Sigmoid colon (tissue), 7 donors: Measurements from ENCODE around the gene DNAH14. TPM values are rescaled to one million over a fixed set of nuclear protein-coding genes. Genes with fewer than 3 reads are reported as not detected.

Experiments
- DNase-seq: peaks from one replicate; pipeline ENCODE4 v3.0.0-alpha.2; 2019
- H3K27ac ChIP-seq, 4 donors: fragments of 200-600 bp; sonication (generic); one replicate each; pipeline ENCODE4 v1.5.1; 2016 to 2019; ENCODE audit warnings: mild to moderate bottlenecking in 1 of 4
- H3K27me3 ChIP-seq, 3 donors: fragments of 200-600 bp; sonication (generic); one replicate each; pipeline ENCODE4 v1.5.1; 2019; ENCODE audit warnings: mild to moderate bottlenecking in 1 of 3
- H3K36me3 ChIP-seq, 4 donors: fragments of 200-600 bp; sonication (generic); one replicate each; pipeline ENCODE4 v1.5.1; 2016 to 2019
- H3K4me1 ChIP-seq, 4 donors: fragments of 200-600 bp; sonication (generic); one replicate each; pipeline ENCODE4 v1.5.1; 2017 to 2019
- H3K4me3 ChIP-seq, 4 donors: fragments of 200-600 bp; sonication (generic); one replicate each; pipeline ENCODE4 v1.5.1; 2017 to 2019; ENCODE audit warnings: mild to moderate bottlenecking in 2 of 4, moderate library complexity in 1 of 4
- H3K9me3 ChIP-seq, 4 donors: fragments of 200-600 bp in 3 of 4; sonication (generic) in 3 of 4; one replicate each; pipeline versions ENCODE4 v1.5.1 to v1.6.1; 2013 to 2019
- EP300 ChIP-seq, 4 donors: sonication (generic); formaldehyde crosslinking; IDR thresholded peaks; one replicate each; pipeline ENCODE4 v1.6.1; 2017; ENCODE audit warnings: antibody characterized with exemption in 4 of 4
- POLR2A ChIP-seq, 2 donors: fragments of 450-650 bp; IDR thresholded peaks; one replicate each; pipeline ENCODE4 v1.6.1; 2016; ENCODE audit warnings: antibody characterized with exemption in 2 of 2, mild to moderate bottlenecking in 2 of 2, moderate library complexity in 2 of 2
- POLR2AphosphoS5 ChIP-seq, 4 donors: sonication (generic); formaldehyde crosslinking; IDR thresholded peaks; one replicate each; pipeline ENCODE4 v1.6.1; 2017; ENCODE audit warnings: antibody characterized with exemption in 4 of 4
- WGBS, 2 donors: extraction: QIAGEN DNeasy Blood & Tissue Kit; methylation state at CpG; one replicate each; pipeline ENCODE4 v1.1.7; 2013; 5-methylcytosine and 5-hydroxymethylcytosine counted together
- intact Hi-C: fragments of 100-400 bp; cut with DNase I; formaldehyde crosslinking; loops from one replicate; pipeline ENCODE4 v1.15.1; 2023
- polyA plus RNA-seq, 3 donors: library from polyadenylated mRNA; stranded (reverse); fragments of 200-250 nt; gene quantifications; one replicate each; pipeline ENCODE4 v1.2.3, GENCODE V29; 2013
- total RNA-seq, 4 donors: library from RNA; depleted of rRNA; stranded (reverse); fragments of >200 nt; gene quantifications; one replicate each; pipeline ENCODE4 v1.1.0, GENCODE V29; 2016
- TF ChIP-seq, protein P1 (sequence below), 4 experiments: fragments of 450-650 bp in 3 of 4; fragments of 200-600 bp in 1 of 4; IDR thresholded peaks; one replicate each; pipeline ENCODE4 v1.5.1; 2016 to 2019; ENCODE audit warnings: antibody characterized with exemption in 4 of 4, mild to moderate bottlenecking in 3 of 4, moderate library complexity in 2 of 4
- donor health status: healthy with polysubstance abuse.
- donor health status: Bipolar disorder and iron deficiency.
- donor health status: healthy.

Gene DNAH14
- total and polyA plus RNA-seq, 7 donors = 2.4 to 9.7 (median 3.3) TPM

GRCh38 chr1:225111000-225111399 is 181.5 kb downstream of the DNAH14 start:
- no peaks in the 10 kb centered on the region for H3K4me1 ChIP-seq
- DNase-seq = no peak
- no peak overlapping the region for H3K4me3 ChIP-seq
- no peak overlapping the region for H3K27ac ChIP-seq
- no peaks in the 10 kb centered on the region for H3K9me3 ChIP-seq
- intact Hi-C loops = no loop called here
- no peaks in the 10 kb centered on the region for H3K27me3 ChIP-seq
- H3K36me3 ChIP-seq = no peaks in the 10 kb centered on the region
- TF ChIP-seq POLR2AphosphoS5 (IDR thresholded peaks at IDR 0.05) (no peak), EP300 (IDR thresholded peaks at IDR 0.05) (no peak), POLR2A (IDR thresholded peaks at IDR 0.05) (no peak)
- TF ChIP-seq, protein P1, sequence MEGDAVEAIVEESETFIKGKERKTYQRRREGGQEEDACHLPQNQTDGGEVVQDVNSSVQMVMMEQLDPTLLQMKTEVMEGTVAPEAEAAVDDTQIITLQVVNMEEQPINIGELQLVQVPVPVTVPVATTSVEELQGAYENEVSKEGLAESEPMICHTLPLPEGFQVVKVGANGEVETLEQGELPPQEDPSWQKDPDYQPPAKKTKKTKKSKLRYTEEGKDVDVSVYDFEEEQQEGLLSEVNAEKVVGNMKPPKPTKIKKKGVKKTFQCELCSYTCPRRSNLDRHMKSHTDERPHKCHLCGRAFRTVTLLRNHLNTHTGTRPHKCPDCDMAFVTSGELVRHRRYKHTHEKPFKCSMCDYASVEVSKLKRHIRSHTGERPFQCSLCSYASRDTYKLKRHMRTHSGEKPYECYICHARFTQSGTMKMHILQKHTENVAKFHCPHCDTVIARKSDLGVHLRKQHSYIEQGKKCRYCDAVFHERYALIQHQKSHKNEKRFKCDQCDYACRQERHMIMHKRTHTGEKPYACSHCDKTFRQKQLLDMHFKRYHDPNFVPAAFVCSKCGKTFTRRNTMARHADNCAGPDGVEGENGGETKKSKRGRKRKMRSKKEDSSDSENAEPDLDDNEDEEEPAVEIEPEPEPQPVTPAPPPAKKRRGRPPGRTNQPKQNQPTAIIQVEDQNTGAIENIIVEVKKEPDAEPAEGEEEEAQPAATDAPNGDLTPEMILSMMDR (IDR thresholded peaks at IDR 0.05) = no peak

GRCh38 chr1:225113265-225113664 is 183.8 kb downstream of the DNAH14 start:
- no peak overlapping the region for H3K27ac ChIP-seq
- H3K27me3 ChIP-seq = no peaks in the 10 kb centered on the region
- H3K4me3 ChIP-seq = no peak overlapping the region
- no peaks in the 10 kb centered on the region for H3K36me3 ChIP-seq
- WGBS, 2 donors = 96 to 97% methylated on average over 1 of the region's 1 CpG
- no peaks in the 10 kb centered on the region for H3K9me3 ChIP-seq
- H3K4me1 ChIP-seq = no peaks in the 10 kb centered on the region
- intact Hi-C loops = no loop called here
- no peak for DNase-seq
- TF ChIP-seq POLR2A (IDR thresholded peaks at IDR 0.05) (no peak), POLR2AphosphoS5 (IDR thresholded peaks at IDR 0.05) (no peak), EP300 (IDR thresholded peaks at IDR 0.05) (no peak)
- TF ChIP-seq, protein P1 (IDR thresholded peaks at IDR 0.05) = no peak

GRCh38 chr1:225114354-225114990 is 185.0 kb downstream of the DNAH14 start:
- 74 to 83% methylated on average over 1 of the region's 1 CpG for WGBS, 2 donors
- DNase-seq = no peak
- no peaks in the 10 kb centered on the region for H3K27me3 ChIP-seq
- H3K36me3 ChIP-seq = no peaks in the 10 kb centered on the region
- H3K27ac ChIP-seq = no peak overlapping the region
- intact Hi-C loops = no loop called here
- no peaks in the 10 kb centered on the region for H3K9me3 ChIP-seq
- no peaks in the 10 kb centered on the region for H3K4me1 ChIP-seq
- TF ChIP-seq EP300 (IDR thresholded peaks at IDR 0.05) = no peak
- no peak for TF ChIP-seq POLR2A (IDR thresholded peaks at IDR 0.05)
- TF ChIP-seq, protein P1 (IDR thresholded peaks at IDR 0.05) = no peak
- no peak for TF ChIP-seq POLR2AphosphoS5 (IDR thresholded peaks at IDR 0.05)
- no peak overlapping the region for H3K4me3 ChIP-seq

DNA sequence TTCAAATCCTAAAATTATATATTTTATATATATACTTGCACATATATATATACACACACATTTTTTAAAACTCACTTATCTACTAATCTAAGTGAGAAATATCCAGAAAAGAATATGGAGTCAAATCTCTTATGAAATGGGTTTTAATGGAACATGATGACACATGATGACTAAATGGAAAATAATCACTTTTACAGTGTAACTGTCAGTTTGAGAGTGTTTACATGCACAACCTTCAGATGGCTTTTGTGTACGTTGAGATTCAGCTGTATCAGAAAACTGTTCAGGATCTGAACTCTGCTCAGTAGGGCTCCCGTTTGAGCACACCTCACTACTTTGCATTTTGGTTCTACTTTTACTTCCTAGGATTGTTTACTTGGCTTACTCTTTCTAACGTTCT is 189.8 kb downstream of the DNAH14 start:
- Histone ChIP-seq H3K4me3 (no peak overlapping the region), H3K9me3 (no peaks in the 10 kb centered on the region), H3K27ac (no peak overlapping the region), H3K27me3 (no peaks in the 10 kb centered on the region), H3K4me1 (no peaks in the 10 kb centered on the region), H3K36me3 (no peaks in the 10 kb centered on the region)
- 53 to 65% methylated on average over 3 of the region's 3 CpGs for WGBS, 2 donors
- intact Hi-C loops = no loop called here
- no peak for DNase-seq
- no peak for TF ChIP-seq EP300 (IDR thresholded peaks at IDR 0.05)
- TF ChIP-seq POLR2A (IDR thresholded peaks at IDR 0.05) = no peak
- TF ChIP-seq, protein P1 (IDR thresholded peaks at IDR 0.05) = no peak
- no peak for TF ChIP-seq POLR2AphosphoS5 (IDR thresholded peaks at IDR 0.05)

DNA sequence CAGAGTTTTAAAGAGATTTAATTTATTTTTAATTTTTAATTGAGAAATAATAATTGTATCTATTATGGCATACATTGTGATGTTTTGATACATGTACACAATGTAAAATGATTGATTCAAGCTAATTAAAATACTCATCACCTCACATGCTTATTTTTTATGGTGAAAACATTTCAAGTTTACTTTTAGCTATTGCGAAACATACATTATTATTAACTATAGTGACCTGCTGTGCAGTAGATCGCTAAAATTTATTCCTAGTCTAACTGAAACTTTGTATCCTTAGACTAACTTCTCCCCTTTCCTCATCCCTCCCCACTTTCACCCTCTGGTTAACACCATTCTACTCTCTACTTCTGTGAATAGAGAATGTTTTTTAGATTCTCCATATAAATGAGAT is 191.6 kb downstream of the DNAH14 start:
- no peaks in the 10 kb centered on the region for H3K9me3 ChIP-seq
- H3K36me3 ChIP-seq = no peaks in the 10 kb centered on the region
- H3K4me1 ChIP-seq = no peaks in the 10 kb centered on the region
- TF ChIP-seq POLR2AphosphoS5 (IDR thresholded peaks at IDR 0.05) = no peak
- no peak for TF ChIP-seq EP300 (IDR thresholded peaks at IDR 0.05)
- no peak for TF ChIP-seq POLR2A (IDR thresholded peaks at IDR 0.05)
- TF ChIP-seq, protein P1 (IDR thresholded peaks at IDR 0.05) = no peak
- no peak for DNase-seq
- H3K27ac ChIP-seq = no peak overlapping the region
- intact Hi-C loops = no loop called here
- H3K4me3 ChIP-seq = no peak overlapping the region
- H3K27me3 ChIP-seq = no peaks in the 10 kb centered on the region
- WGBS, 2 donors = 93 to 96% methylated on average over 2 of the region's 2 CpGs
